ENCODE measurements around the gene ZBTB11.
"Not testable (repeated sequence)": the region's sequence is repeated elsewhere in the genome, so short reads cannot be mapped to it uniquely, and the experiment has no call there.

The ZBTB11 gene

GRCh38 chr3:101618726-101619125, 58.2 kb downstream of the ZBTB11 start:
- Histone ChIP-seq H3K4me1 (no peaks in the 10 kb centered on the region), H3K9me3 (ENCODE audit: control insufficient read depth, low read length) (no peaks in the 10 kb centered on the region), H3K4me3 (ENCODE audit: low read depth, low read length) (no peak overlapping the region), H3K27me3 (ENCODE audit: control insufficient read depth, insufficient read depth, low read length) (no peaks in the 10 kb centered on the region), H3K27ac (no peak overlapping the region), H3K9ac (no peak overlapping the region), H2AFZ (no peak overlapping the region), H3K4me2 (ENCODE audit: low read length) (no peak overlapping the region), H3K36me3 (ENCODE audit: control insufficient read depth, insufficient read depth, low read length) (no peaks in the 10 kb centered on the region), H3K79me2 (no peaks in the 10 kb centered on the region)
- TF ChIP-seq CTCF (IDR thresholded peaks at IDR 0.05): no peak

- no peaks in the 10 kb centered on the region for H3K27me3 ChIP-seq (ENCODE audit: control insufficient read depth, insufficient read depth, low read length)
- no peak for TF ChIP-seq CTCF (IDR thresholded peaks at IDR 0.05)
Measured at GRCh38 chr3:101617478-101617877, 59.5 kb downstream of the ZBTB11 start.

DNA sequence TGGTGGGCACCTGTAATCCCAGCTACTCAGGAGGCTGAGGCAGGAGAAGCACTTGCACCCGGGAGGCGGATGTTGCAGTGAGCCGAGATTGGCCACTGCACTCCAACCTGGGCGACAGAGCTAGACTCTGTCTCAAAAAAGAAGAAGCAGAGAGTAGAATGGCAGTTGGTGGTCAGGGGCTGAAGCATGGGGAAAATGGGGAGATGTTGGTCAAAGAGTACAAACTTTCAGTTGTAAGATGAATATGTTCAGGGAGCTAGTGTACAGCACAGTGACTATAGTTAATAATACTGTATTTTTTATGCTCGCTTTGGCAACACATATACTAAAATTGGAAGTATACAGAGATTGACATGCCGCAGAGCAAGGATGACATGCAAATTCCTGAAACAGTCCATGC, 61.4 kb downstream of the ZBTB11 start:
- Histone ChIP-seq H3K36me3 (ENCODE audit: control insufficient read depth, insufficient read depth, low read length) (no peaks in the 10 kb centered on the region), H3K4me2 (ENCODE audit: low read length) (no peak overlapping the region), H3K4me1 (no peaks in the 10 kb centered on the region), H3K27ac (no peak overlapping the region), H3K9me3 (ENCODE audit: control insufficient read depth, low read length) (no peaks in the 10 kb centered on the region), H2AFZ (no peak overlapping the region), H3K4me3 (ENCODE audit: low read depth, low read length) (no peak overlapping the region), H3K79me2 (no peaks in the 10 kb centered on the region), H3K9ac (no peak overlapping the region), H3K27me3 (ENCODE audit: control insufficient read depth, insufficient read depth, low read length) (no peaks in the 10 kb centered on the region)
- TF ChIP-seq CTCF (IDR thresholded peaks at IDR 0.05): no peak

More at GRCh38 chr3:101617478-101617877, 59.5 kb downstream of the ZBTB11 start:
- H3K36me3 ChIP-seq (ENCODE audit: control insufficient read depth, insufficient read depth, low read length): no peaks in the 10 kb centered on the region
- no peaks in the 10 kb centered on the region for H3K4me1 ChIP-seq
- H3K79me2 ChIP-seq: no peaks in the 10 kb centered on the region
- H3K9ac ChIP-seq: no peak overlapping the region
- H3K27ac ChIP-seq: no peak overlapping the region
- no peaks in the 10 kb centered on the region for H3K9me3 ChIP-seq (ENCODE audit: control insufficient read depth, low read length)
- H3K4me2 ChIP-seq (ENCODE audit: low read length): no peak overlapping the region
- no peak overlapping the region for H3K4me3 ChIP-seq (ENCODE audit: low read depth, low read length)
- H2AFZ ChIP-seq: no peak overlapping the region

DNA sequence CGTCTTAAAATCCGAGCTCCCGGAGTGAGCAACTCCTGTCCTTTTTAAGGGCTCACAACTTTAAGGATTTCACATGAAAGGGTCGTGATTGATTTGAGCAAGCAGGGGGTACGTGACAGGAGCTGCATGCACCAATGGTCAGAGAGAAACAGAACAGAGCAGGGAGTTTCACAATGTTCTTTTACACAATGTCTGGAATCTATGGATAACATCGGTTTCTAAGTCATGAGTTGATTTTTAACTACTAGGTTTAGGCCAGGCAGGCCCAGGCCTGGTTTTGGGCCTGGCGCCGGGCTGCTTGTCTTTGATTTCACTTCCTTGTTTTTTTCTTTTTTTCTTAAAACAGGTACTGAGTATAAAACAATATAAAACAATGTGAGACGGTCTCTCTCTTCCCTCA, 63.9 kb downstream of the ZBTB11 start:
- not testable (repeated sequence) for H3K36me3 ChIP-seq (ENCODE audit: control insufficient read depth, insufficient read depth, low read length); H3K4me2 ChIP-seq (ENCODE audit: low read length); H2AFZ ChIP-seq; H3K27ac ChIP-seq; H3K9ac ChIP-seq; H3K79me2 ChIP-seq; H3K9me3 ChIP-seq (ENCODE audit: control insufficient read depth, low read length); H3K27me3 ChIP-seq (ENCODE audit: control insufficient read depth, insufficient read depth, low read length); H3K4me3 ChIP-seq (ENCODE audit: low read depth, low read length); H3K4me1 ChIP-seq

- H3K36me3 ChIP-seq (ENCODE audit: control insufficient read depth, insufficient read depth, low read length): no peaks in the 10 kb centered on the region
- no peaks in the 10 kb centered on the region for H3K9me3 ChIP-seq (ENCODE audit: control insufficient read depth, low read length)
- no peak for TF ChIP-seq CTCF (IDR thresholded peaks at IDR 0.05)
- H3K27ac ChIP-seq: no peak overlapping the region
- no peak overlapping the region for H3K9ac ChIP-seq
- H3K4me3 ChIP-seq (ENCODE audit: low read depth, low read length): no peak overlapping the region
- H3K4me2 ChIP-seq (ENCODE audit: low read length): no peak overlapping the region
- no peaks in the 10 kb centered on the region for H3K4me1 ChIP-seq
- no peaks in the 10 kb centered on the region for H3K27me3 ChIP-seq (ENCODE audit: control insufficient read depth, insufficient read depth, low read length)
- no peak overlapping the region for H2AFZ ChIP-seq
- no peaks in the 10 kb centered on the region for H3K79me2 ChIP-seq
Measured at GRCh38 chr3:101611023-101611422, 65.9 kb downstream of the ZBTB11 start.

- not testable (repeated sequence) for H3K27ac ChIP-seq; H3K4me2 ChIP-seq (ENCODE audit: low read length); H3K4me1 ChIP-seq; H2AFZ ChIP-seq; H3K79me2 ChIP-seq; H3K27me3 ChIP-seq (ENCODE audit: control insufficient read depth, insufficient read depth, low read length); H3K36me3 ChIP-seq (ENCODE audit: control insufficient read depth, insufficient read depth, low read length); H3K9ac ChIP-seq; H3K4me3 ChIP-seq (ENCODE audit: low read depth, low read length); H3K9me3 ChIP-seq (ENCODE audit: control insufficient read depth, low read length)
Measured at GRCh38 chr3:101605398-101605797, 71.5 kb downstream of the ZBTB11 start.
